Pancreas (tissue), 10 donors: ENCODE results near the gene NTF3. TPM values are rescaled to one million over a fixed set of nuclear protein-coding genes. Genes with fewer than 3 reads are reported as not detected.

Source experiments
- ATAC-seq, 4 donors: fragments of 200-7000 bp; cut with Tn5 transposase; one replicate each; pipeline versions ENCODE4 v1.8.0 to v1.9.1; 2020; ENCODE audit warnings: mild to moderate bottlenecking in 4 of 4, moderate library complexity in 4 of 4
- DNase-seq, 6 donors: peaks; one replicate each; pipeline ENCODE4 v3.0.0-alpha.2; 2020
- FAIRE-seq: peaks from 2 replicates; lab custom pipeline; 2012; peaks lifted over from hg19 to GRCh38; lab: Jason Lieb, UNC
- H3K27ac ChIP-seq, 4 donors: fragments of 200-600 bp; sonication (generic); 1 replicate in 3 of 4; 2 replicates in 1 of 4; pipeline versions ENCODE4 v1.5.0 to v1.8.0; 2020
- H3K27me3 ChIP-seq, 4 donors: fragments of 200-600 bp; one replicate each; pipeline ENCODE4 v1.8.0; 2021
- H3K36me3 ChIP-seq, 3 donors: fragments of 200-600 bp; sonication (generic) in 1 of 3; one replicate each; pipeline versions ENCODE4 v1.5.0 to v1.8.0; 2020 to 2021
- H3K4me1 ChIP-seq, 3 donors: fragments of 200-600 bp; one replicate each; pipeline ENCODE4 v1.8.0; 2021
- H3K4me3 ChIP-seq, 4 donors: fragments of 200-600 bp; sonication (generic) in 2 of 4; one replicate each; pipeline versions ENCODE4 v1.5.0 to v1.8.0; 2020 to 2021
- H3K9me3 ChIP-seq, 4 donors: fragments of 200-600 bp; one replicate each; pipeline ENCODE4 v1.8.0; 2021
- CTCF ChIP-seq, 4 donors: fragments of 200-600 bp; sonication (generic) in 3 of 4; IDR thresholded peaks; one replicate each; pipeline versions ENCODE4 v1.5.0 to v1.8.0; 2021; ENCODE audit warnings: antibody characterized with exemption in 4 of 4
- WGBS, 2 donors: extraction: QIAGEN DNeasy Blood & Tissue Kit; methylation state at CpG; one replicate each; pipeline ENCODE4 v1.1.7; 2013; 5-methylcytosine and 5-hydroxymethylcytosine counted together
- intact Hi-C, 3 donors: fragments of 100-400 bp; cut with DNase I; formaldehyde crosslinking; loops; one replicate each; pipeline versions ENCODE4 v1.11.1 to v1.14.2; 2022
- polyA plus RNA-seq, 2 donors: library from polyadenylated mRNA; stranded (reverse); fragments of 200-250 nt; gene quantifications; one replicate each; pipeline ENCODE4 v1.2.3, GENCODE V29; 2013
- total RNA-seq, 6 donors: library from RNA; stranded (reverse); fragmentation: NEBNext Ultra II Directional in 4 of 6; extraction: Animal tissue kit (Norgen Biotek cat#: 25700) in 4 of 6; gene quantifications; one replicate each; pipeline versions ENCODE4 v1.2.1 to v1.2.4, GENCODE V29; 2021 to 2023
- donor health status: healthy with polysubstance abuse.
- donor health status: DM: no; HTN: no; CAD: no; lungs with moderate emphysema.
- donor health status: DM: no; HTN: no; CAD: no.
- donor health status: control.
- donor health status: control.
- donor health status: Bipolar disorder and iron deficiency.
- donor health status: DM: yes; HTN: yes; CAD: no.
- donor health status: DM: no; HTN: no; CAD: no.
- donor health status: DM: no; HTN: no; CAD: no.
- donor health status: DM: yes; HTN: yes; CAD: no.

The NTF3 gene
- total and polyA plus RNA-seq, 8 donors = 0.46 to 0.63 TPM; not detected in 6

GRCh38 chr12:5509557-5509956, 77.6 kb downstream of the NTF3 start:
- 78 to 88% methylated on average over 7 of the region's 7 CpGs for WGBS, 2 donors
- H3K4me1 ChIP-seq = no peaks in the 10 kb centered on the region
- intact Hi-C loops = no loop called here
- no peak overlapping the region for H3K4me3 ChIP-seq
- no peaks in the 10 kb centered on the region for H3K36me3 ChIP-seq
- no peaks in the 10 kb centered on the region for H3K9me3 ChIP-seq
- FAIRE-seq (no peak), DNase-seq (no peak), ATAC-seq (no peak)
- H3K27ac ChIP-seq = no peak overlapping the region
- TF ChIP-seq CTCF (IDR thresholded peaks at IDR 0.05) = no peak
- no peaks in the 10 kb centered on the region for H3K27me3 ChIP-seq

GRCh38 chr12:5510251-5510805, 78.4 kb downstream of the NTF3 start:
- Histone ChIP-seq H3K4me1 (no peaks in the 10 kb centered on the region), H3K9me3 (no peaks in the 10 kb centered on the region), H3K36me3 (no peaks in the 10 kb centered on the region), H3K27me3 (no peaks in the 10 kb centered on the region), H3K4me3 (no peak overlapping the region), H3K27ac (no peak overlapping the region)
- DNase-seq = no peak
- TF ChIP-seq CTCF (IDR thresholded peaks at IDR 0.05) = no peak
- ATAC-seq = no peak
- 58 to 62% methylated on average over 9 of the region's 9 CpGs for WGBS, 2 donors
- FAIRE-seq = no peak
- intact Hi-C loops = no loop called here

GRCh38 chr12:5511256-5511643, 79.3 kb downstream of the NTF3 start:
- Histone ChIP-seq H3K4me1 (no peaks in the 10 kb centered on the region), H3K9me3 (no peaks in the 10 kb centered on the region), H3K4me3 (no peak overlapping the region), H3K36me3 (no peaks in the 10 kb centered on the region), H3K27ac (no peak overlapping the region), H3K27me3 (no peaks in the 10 kb centered on the region)
- DNase-seq (no peak), FAIRE-seq (no peak), ATAC-seq (no peak)
- 48 to 57% methylated on average over 6 of the region's 6 CpGs for WGBS, 2 donors
- intact Hi-C loops = no loop called here
- TF ChIP-seq CTCF (IDR thresholded peaks at IDR 0.05) = no peak

- Histone ChIP-seq H3K27ac (no peak overlapping the region), H3K4me1 (no peaks in the 10 kb centered on the region), H3K4me3 (no peak overlapping the region), H3K27me3 (no peaks in the 10 kb centered on the region), H3K36me3 (no peaks in the 10 kb centered on the region), H3K9me3 (no peaks in the 10 kb centered on the region)
- TF ChIP-seq CTCF (IDR thresholded peaks at IDR 0.05) = no peak
- 30 to 35% methylated on average over 36 of the region's 36 CpGs for WGBS, 2 donors
- DNase-seq (no peak), FAIRE-seq (no peak), ATAC-seq (no peak)
- intact Hi-C loops = no loop called here
Observed at GRCh38 chr12:5511644-5512600, 80.0 kb downstream of the NTF3 start.

GRCh38 chr12:5512601-5512970, 80.7 kb downstream of the NTF3 start:
- no peak overlapping the region for H3K27ac ChIP-seq
- no peaks in the 10 kb centered on the region for H3K4me1 ChIP-seq
- no peaks in the 10 kb centered on the region for H3K9me3 ChIP-seq
- no peaks in the 10 kb centered on the region for H3K27me3 ChIP-seq
- ATAC-seq (no peak), DNase-seq (no peak), FAIRE-seq (no peak)
- H3K4me3 ChIP-seq = no peak overlapping the region
- no peak for TF ChIP-seq CTCF (IDR thresholded peaks at IDR 0.05)
- WGBS, 2 donors = 45 to 51% methylated on average over 7 of the region's 7 CpGs
- intact Hi-C loops = no loop called here
- H3K36me3 ChIP-seq = no peaks in the 10 kb centered on the region
